ENCODE results near the gene PRR19.

- no peak for TF ChIP-seq CTCF (IDR thresholded peaks at IDR 0.05)
- no peak for TF ChIP-seq POLR2A (IDR thresholded peaks at IDR 0.05)
These were observed 8.0 kb upstream of the PRR19 start for GRCh38 chr19:42293948-42294347.
